GM19372 (cell line): ENCODE measurements around the gene ACSF2.
"Not testable (repeated sequence)": the region's sequence is repeated elsewhere in the genome, so short reads cannot be mapped to it uniquely, and the experiment has no call there.

Source experiments
- ATAC-seq: cut with Tn5 transposase; IDR thresholded peaks from one replicate; pipeline ENCODE4 v1.9.1; 2021; ENCODE audit warnings: mild to moderate bottlenecking, low read depth, moderate library complexity; ENCODE audit not compliant: unreplicated experiment

ACSF2 gene

DNA sequence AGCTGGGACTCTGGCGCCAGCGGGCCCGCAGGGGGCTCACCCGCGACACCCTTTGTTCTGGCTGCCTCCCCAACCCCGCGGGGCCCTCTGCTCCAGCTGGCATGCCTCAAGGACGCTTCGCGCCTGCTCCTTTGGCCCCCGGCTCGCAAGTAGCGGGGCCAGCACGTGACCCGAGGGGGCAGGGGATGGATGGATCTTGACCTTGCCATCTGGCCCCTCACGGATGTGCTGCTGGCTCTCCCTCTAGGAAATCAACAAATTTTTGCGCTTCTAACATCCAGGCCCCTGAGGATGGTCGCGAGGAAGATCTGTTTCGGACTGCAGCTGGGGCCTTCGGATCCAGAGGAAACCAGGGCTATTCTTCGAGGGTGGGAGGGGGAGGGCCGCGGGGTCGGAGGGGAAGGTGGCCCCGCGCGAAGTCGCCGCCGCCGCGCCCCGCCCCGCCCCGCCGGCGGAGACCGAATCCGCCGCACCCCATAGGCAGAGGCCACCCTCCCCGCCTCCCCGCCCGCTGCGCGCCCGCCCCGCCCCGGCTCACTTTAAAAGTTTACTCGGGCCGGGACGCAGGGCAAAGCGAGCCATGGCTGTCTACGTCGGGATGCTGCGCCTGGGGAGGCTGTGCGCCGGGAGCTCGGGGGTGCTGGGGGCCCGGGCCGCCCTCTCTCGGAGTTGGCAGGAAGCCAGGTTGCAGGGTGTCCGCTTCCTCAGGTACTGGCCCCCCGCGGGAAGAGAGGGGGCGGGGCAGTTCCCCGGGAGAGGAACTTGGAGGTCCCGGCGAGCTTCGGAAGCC is at the start of gene ACSF2:
Gene ACSF2 (plus strand): TSS at position 537 of the 790 bp plus-strand sequence. CDS start 44 bp downstream, at position 581.
- ATAC-seq: no peak

DNA sequence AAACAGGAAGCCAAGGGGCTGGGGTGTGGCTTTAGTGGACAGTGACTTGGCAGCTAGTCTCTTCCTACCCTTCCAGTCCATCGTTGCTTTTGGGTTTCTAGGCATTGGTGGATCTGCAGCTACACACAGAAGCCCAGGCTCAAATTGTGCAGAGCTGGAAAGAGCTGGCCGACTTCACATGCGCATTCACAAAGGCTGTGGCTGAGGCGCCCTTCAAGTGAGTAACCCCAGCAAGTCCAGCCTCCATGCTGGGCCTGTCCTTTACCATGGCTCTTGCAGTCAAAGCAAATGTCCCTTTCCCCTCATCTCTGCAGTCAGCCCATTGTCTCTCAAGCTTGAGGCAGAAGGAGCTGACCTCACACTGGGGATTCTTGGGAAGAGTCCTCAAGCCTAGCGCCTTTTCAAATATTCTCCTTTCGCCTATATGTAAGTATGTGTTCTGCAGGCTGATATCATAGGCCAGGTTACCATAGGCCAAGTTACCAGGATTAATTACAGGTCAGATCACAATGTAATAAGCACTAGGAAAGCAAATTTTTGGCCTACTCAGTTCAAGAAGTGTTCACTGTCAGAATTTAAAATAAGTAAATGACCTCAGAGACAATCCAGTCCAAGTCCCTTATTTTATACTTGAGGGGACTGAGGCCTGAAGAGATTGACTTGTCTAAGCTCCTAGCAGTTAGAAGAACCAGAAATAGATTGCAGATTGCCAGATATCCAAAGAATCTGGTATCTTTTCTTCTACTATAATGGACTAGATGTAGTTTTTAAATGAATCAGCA is 46.5 kb upstream of the ACSF2 start:
- ATAC-seq: no peak

- no peak for ATAC-seq
Observed at GRCh38 chr17:50380369-50381259, 45.4 kb upstream of the ACSF2 start.

DNA sequence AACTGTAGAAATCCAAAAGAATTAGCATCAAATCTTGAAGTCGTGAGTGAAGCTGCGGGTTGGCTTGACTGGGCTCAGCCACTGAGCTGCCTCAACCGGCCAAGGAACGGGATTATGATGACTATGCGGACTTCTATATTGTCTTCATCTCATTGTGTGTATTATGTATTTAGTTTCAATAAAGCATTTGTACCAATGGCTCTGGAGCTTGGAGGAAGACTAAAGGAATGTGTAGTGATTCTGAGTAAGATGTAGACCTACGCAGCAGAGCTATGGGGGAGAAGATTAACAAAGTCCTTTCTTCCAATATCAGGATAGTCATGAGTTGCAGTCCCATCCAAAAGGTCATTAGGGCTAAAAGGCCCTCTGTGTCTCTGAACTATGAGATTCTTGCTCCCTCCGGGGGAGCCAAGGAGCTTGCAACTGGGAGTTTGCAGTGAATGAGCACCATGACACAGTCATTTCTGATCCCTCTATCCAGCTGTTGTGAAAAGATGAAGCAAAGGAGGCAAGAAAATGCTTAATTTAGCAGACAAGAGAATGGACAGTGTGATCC is 44.7 kb upstream of the ACSF2 start:
- no peak for ATAC-seq

DNA sequence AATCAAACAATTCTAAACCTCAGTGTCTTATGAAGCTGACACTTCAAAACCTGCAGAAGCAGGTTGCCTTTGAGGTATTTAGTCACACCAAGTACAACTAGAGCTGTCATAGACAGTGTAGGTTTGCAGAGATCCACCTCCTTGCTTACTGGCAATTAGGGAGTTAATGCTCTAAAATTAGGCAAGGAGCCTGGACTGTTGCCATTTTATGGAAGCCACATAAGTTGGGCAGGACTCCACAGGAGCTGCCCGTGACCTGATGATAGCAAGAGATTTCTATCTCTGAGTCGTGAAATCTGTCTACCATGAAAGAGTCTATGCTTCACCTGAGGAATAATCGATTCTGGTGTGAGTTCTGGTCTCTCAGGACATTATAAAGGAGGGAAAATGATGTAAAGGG is 44.1 kb upstream of the ACSF2 start:
- ATAC-seq: no peak

- ATAC-seq: no peak
Observed at GRCh38 chr17:50382931-50383330, 43.1 kb upstream of the ACSF2 start.

DNA sequence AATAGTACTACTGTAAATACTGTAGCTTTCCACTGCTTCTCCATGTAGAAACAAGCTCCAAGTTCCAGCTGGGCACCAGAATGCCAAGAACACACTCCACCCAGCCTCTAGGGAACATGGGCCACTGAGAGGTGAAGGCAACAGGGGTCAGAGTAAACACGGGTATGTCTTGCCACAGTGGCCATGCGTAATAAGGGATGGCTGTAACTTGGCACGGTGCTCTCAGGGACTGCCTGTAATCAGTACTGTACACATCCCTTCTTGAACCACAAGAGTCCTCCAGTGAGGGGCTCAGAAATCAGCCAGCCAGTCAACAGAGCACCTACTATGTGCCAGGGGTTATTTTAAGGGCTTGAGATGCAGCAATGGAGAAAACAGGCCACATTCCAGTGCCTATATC is 39.5 kb upstream of the ACSF2 start:
- no peak for ATAC-seq

DNA sequence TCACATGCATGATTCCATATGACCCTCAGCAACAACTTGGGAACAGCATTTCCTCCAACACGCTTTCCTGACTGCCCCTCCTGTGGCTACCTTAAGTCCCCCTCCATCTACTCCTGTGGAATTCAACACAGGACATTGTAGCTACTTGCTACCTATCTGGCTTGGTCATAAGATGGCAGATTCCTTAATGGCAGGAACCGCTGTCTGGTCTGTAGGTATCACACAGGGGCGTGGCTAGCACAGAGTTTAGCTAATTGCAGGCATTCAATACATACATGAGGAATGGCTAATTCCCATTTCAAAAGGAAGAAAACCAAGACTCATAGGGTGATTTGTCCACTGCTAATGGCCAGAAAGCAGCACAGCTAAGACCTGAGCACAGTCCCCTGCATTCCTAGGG is 37.3 kb upstream of the ACSF2 start:
- ATAC-seq: no peak

GRCh38 chr17:50389534-50389933 is 36.5 kb upstream of the ACSF2 start:
- ATAC-seq: no peak

- ATAC-seq: no peak
Observed at GRCh38 chr17:50392621-50393020, 33.4 kb upstream of the ACSF2 start.

DNA sequence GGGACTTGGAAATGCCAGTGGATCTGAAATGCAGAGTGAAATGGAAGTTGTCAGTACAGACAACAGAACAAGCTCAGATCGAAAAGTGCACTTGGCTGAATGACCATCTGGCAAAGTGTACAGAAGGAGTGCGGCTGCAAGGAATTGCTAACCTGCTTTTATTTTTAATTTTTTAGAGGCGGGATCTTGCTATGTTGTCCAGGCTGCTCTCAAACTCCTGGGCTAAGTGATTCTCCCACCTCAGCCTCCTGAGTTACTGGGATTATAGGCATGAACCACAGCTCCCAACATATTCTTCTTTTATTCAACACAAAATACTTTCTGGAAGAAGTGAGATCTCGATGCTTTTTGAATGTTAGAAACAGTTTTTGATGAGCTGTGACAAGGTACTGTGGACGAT is 32.3 kb upstream of the ACSF2 start:
- no peak for ATAC-seq

- ATAC-seq: no peak
Observed at GRCh38 chr17:50394711-50395110, 31.3 kb upstream of the ACSF2 start.

DNA sequence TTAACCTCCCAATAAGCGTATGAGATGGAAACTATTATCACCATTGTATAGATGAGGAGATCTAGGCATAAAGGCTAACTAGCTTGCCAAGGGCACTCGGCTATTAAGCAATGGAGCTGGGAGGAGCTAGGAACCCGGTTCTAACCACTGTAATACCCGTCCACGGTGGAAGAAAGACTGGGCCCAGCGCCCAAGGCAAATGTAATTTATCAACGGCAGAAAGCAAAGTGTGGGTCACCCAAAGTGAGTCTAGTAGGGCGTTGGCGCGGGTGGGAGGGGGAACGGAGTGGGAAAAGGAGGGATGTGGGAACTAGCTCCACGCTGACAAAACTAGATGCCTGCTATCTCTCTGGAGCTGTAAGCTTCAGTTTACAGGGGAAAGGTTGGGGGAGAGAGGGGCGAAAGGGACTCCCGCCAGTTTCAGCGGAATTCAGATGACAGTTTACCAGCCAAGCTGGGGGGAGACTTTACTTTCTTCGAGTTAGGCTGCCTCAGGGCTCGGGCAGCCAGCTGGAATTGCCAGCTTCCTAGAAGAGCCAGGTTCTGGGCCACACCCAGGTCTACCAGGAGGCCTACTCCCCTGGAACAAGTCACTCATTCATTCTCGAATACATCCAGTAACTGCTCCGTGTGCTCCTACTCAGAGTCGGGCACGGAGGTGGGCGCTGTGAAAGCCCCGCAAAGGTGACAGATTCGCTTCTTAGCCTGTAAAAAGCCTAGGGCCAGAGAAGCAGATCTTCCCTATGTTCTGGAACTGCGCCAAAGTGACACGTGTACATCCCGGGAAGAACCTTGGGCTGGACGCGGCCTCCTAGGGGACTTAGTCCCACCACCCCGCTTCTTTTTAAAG is 29.5 kb upstream of the ACSF2 start:
- peak; percentile 7 for ATAC-seq

DNA sequence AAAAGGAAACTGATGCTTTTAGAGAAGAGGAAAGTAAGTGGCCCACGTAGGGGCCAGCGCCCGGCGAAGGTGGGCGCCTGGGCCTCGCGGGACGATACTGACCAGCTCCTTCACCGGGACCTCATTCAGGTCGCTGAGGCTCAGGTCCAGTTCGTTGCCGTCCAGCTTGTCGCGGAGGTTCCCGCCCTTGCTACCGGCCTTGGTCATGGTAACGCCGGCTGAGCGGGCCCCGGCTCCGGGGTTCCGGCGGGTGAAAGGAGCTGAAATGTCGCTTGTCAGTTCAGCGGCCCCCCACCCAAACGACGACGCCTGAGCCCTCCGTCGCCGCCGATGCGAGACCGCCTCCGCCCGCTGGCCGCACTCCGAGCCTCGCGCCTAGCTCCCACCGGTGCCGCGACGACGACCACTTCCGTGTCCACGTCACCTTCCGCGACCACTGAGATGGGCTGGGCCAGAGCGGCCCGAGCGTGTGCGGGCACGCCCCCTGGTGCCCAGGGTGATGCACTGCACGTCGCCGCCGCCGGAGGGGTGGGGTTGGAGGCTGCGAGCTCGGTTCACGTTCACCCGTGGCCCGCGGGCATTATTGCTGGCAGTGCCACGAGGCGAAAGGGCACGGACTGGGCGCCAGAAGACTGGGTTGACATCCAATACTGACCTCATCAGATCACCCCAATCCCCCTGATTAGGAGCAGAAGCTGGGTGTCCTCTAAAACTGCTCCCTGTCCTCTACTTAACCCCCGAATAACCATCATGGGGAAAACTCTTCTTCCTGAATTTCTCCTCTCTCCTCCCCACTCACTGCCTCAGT is 28.7 kb upstream of the ACSF2 start, which contains the start of gene LRRC59:
Gene LRRC59 (minus strand): TSS at position 413 of the 808 bp plus-strand sequence. CDS start 206 bp downstream, at position 207.
- ATAC-seq: peak; percentile 96

DNA sequence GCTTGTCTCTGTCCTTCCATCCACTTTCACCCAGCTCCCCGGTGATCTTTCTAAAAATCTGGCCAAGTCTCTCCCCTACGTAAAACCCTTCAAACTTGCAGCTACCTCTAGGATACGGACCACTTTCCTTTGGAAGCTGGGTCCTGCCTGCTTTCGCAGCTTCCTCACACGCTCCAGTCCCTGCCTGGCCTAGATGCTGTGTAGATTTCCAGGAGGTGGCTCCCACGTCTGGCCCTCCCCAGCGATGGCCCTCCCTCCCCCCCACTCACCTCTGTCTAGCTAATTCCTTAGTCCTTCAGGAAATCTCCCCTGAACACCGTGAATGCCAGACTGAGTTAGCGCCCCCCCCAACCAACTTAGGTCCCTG is 28.1 kb upstream of the ACSF2 start:
- ATAC-seq: no peak

GRCh38 chr17:50398672-50399071 is 27.3 kb upstream of the ACSF2 start:
- ATAC-seq: not testable (repeated sequence)

GRCh38 chr17:50399591-50399990 is 26.4 kb upstream of the ACSF2 start:
- ATAC-seq: not testable (repeated sequence)

DNA sequence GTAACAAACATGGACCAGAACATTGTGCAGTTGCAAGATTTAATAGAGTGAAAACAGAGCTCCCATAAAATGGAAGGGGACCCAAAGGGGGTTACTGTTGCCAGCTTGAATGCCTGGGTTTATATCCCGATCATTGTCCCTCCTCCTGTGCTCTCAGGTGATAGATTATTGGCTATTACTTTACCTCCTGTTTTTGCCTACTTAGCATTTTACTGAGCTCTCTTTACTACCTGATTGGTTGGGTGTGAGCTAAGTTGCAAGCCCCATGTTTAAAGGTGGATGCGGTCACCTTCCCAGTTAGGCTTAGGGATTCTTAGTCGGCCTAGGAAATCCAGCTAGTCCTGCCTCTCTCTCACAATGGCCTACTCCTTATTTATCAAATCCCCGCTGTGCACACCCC is 20.7 kb upstream of the ACSF2 start:
- ATAC-seq: not testable (repeated sequence)

GRCh38 chr17:50406578-50406977 is 19.4 kb upstream of the ACSF2 start:
- ATAC-seq: no peak
